ENCODE results near the gene ARHGAP8.

Gene ARHGAP8

GRCh38 chr22:44761025-44761424, 8.7 kb downstream of the ARHGAP8 start:
- H3K4me3 ChIP-seq (ENCODE audit: control insufficient read depth, low read depth, low read length) = no peak overlapping the region
- no peak for TF ChIP-seq CTCF (IDR thresholded peaks at IDR 0.05; ENCODE audit: control insufficient read depth, insufficient read depth, low read depth, low read length, missing control alignments)
- no peak for DNase-seq (ENCODE audit: low read depth)

GRCh38 chr22:44764373-44764772, 12.0 kb downstream of the ARHGAP8 start:
- no peak for TF ChIP-seq CTCF (IDR thresholded peaks at IDR 0.05; ENCODE audit: control insufficient read depth, insufficient read depth, low read depth, low read length, missing control alignments)
- H3K4me3 ChIP-seq (ENCODE audit: control insufficient read depth, low read depth, low read length) = no peak overlapping the region
- DNase-seq (ENCODE audit: low read depth) = no peak

- no peak for TF ChIP-seq CTCF (IDR thresholded peaks at IDR 0.05; ENCODE audit: control insufficient read depth, insufficient read depth, low read depth, low read length, missing control alignments)
- no peak overlapping the region for H3K4me3 ChIP-seq (ENCODE audit: control insufficient read depth, low read depth, low read length)
- DNase-seq (ENCODE audit: low read depth) = no peak
Observed at GRCh38 chr22:44764974-44765373, 12.6 kb downstream of the ARHGAP8 start.

GRCh38 chr22:44765571-44766285, 13.4 kb downstream of the ARHGAP8 start:
- no peak for DNase-seq (ENCODE audit: low read depth)
- no peak overlapping the region for H3K4me3 ChIP-seq (ENCODE audit: control insufficient read depth, low read depth, low read length)
- no peak for TF ChIP-seq CTCF (IDR thresholded peaks at IDR 0.05; ENCODE audit: control insufficient read depth, insufficient read depth, low read depth, low read length, missing control alignments)

- no peak for DNase-seq (ENCODE audit: low read depth)
- TF ChIP-seq CTCF (IDR thresholded peaks at IDR 0.05; ENCODE audit: control insufficient read depth, insufficient read depth, low read depth, low read length, missing control alignments) = no peak
- H3K4me3 ChIP-seq (ENCODE audit: control insufficient read depth, low read depth, low read length) = no peak overlapping the region
Observed at GRCh38 chr22:44773082-44773481, 20.7 kb downstream of the ARHGAP8 start.

- no peak overlapping the region for H3K4me3 ChIP-seq (ENCODE audit: control insufficient read depth, low read depth, low read length)
- no peak for DNase-seq (ENCODE audit: low read depth)
- TF ChIP-seq CTCF (IDR thresholded peaks at IDR 0.05; ENCODE audit: control insufficient read depth, insufficient read depth, low read depth, low read length, missing control alignments) = no peak
Observed at GRCh38 chr22:44775862-44776261, 23.5 kb downstream of the ARHGAP8 start.

All from AG09309 (cell line).